HG02973 (cell line): Measurements from ENCODE around the gene JARID2.

Experiments
- ATAC-seq: cut with Tn5 transposase; IDR thresholded peaks from one replicate; pipeline ENCODE4 v1.9.1; 2021; ENCODE audit warnings: moderate library complexity; ENCODE audit not compliant: unreplicated experiment

The JARID2 gene

GRCh38 chr6:15352220-15352619 lies 106.4 kb downstream of the JARID2 start:
- no peak for ATAC-seq

- no peak for ATAC-seq
Observed at GRCh38 chr6:15352845-15353244, 107.0 kb downstream of the JARID2 start.

GRCh38 chr6:15355683-15356099 lies 109.8 kb downstream of the JARID2 start:
- no peak for ATAC-seq

GRCh38 chr6:15356179-15356578 lies 110.3 kb downstream of the JARID2 start:
- no peak for ATAC-seq

GRCh38 chr6:15356937-15357336 lies 111.1 kb downstream of the JARID2 start:
- no peak for ATAC-seq

- ATAC-seq, result no peak
Observed at GRCh38 chr6:15357782-15358181, 111.9 kb downstream of the JARID2 start.

GRCh38 chr6:15358579-15359327 lies 112.9 kb downstream of the JARID2 start:
- ATAC-seq, result peak; percentile 35

- ATAC-seq, result peak; percentile 42
Observed at GRCh38 chr6:15359335-15359862, 113.5 kb downstream of the JARID2 start.

GRCh38 chr6:15360300-15360699 lies 114.4 kb downstream of the JARID2 start:
- ATAC-seq, result no peak

- ATAC-seq, result no peak
Observed at GRCh38 chr6:15361197-15361596, 115.3 kb downstream of the JARID2 start.

- ATAC-seq, result no peak
Observed at GRCh38 chr6:15362274-15363160, 116.6 kb downstream of the JARID2 start.

- ATAC-seq, result no peak
Observed at GRCh38 chr6:15363164-15363522, 117.3 kb downstream of the JARID2 start.

GRCh38 chr6:15363523-15364400 lies 117.9 kb downstream of the JARID2 start:
- peak; percentile 39 for ATAC-seq

GRCh38 chr6:15364401-15365037 lies 118.7 kb downstream of the JARID2 start:
- ATAC-seq, result no peak

GRCh38 chr6:15365273-15365687 lies 119.4 kb downstream of the JARID2 start:
- ATAC-seq, result no peak

GRCh38 chr6:15366003-15366535 lies 120.2 kb downstream of the JARID2 start:
- ATAC-seq, result no peak

GRCh38 chr6:15366879-15367278 lies 121.0 kb downstream of the JARID2 start:
- no peak for ATAC-seq

- ATAC-seq, result no peak
Observed at GRCh38 chr6:15368186-15368585, 122.3 kb downstream of the JARID2 start.

- ATAC-seq, result no peak
Observed at GRCh38 chr6:15368873-15369272, 123.0 kb downstream of the JARID2 start.

GRCh38 chr6:15369838-15370237 lies 124.0 kb downstream of the JARID2 start:
- no peak for ATAC-seq
